ES-I3 (cell line): Measurements from ENCODE around the gene GBX2.

Experiments
- H3K36me3 ChIP-seq: 2 replicates; pipeline ENCODE4 v1.6.1; 2013; ENCODE audit warnings: mild to moderate bottlenecking, low read length, control low read depth, moderate library complexity; ENCODE audit not compliant: insufficient read depth
- H3K4me1 ChIP-seq: 2 replicates; pipeline ENCODE4 v1.6.1; 2013; ENCODE audit warnings: mild to moderate bottlenecking, control low read depth, low read length; ENCODE audit not compliant: insufficient read depth
- H3K9ac ChIP-seq: 2 replicates; pipeline ENCODE4 v1.6.1; 2013; ENCODE audit warnings: low read depth, mild to moderate bottlenecking, low read length, moderate library complexity
- H3K9me3 ChIP-seq: 2 replicates; pipeline ENCODE4 v1.6.1; 2013; ENCODE audit warnings: mild to moderate bottlenecking, low read length, moderate library complexity; ENCODE audit not compliant: control insufficient read depth, insufficient read depth

The GBX2 gene

DNA sequence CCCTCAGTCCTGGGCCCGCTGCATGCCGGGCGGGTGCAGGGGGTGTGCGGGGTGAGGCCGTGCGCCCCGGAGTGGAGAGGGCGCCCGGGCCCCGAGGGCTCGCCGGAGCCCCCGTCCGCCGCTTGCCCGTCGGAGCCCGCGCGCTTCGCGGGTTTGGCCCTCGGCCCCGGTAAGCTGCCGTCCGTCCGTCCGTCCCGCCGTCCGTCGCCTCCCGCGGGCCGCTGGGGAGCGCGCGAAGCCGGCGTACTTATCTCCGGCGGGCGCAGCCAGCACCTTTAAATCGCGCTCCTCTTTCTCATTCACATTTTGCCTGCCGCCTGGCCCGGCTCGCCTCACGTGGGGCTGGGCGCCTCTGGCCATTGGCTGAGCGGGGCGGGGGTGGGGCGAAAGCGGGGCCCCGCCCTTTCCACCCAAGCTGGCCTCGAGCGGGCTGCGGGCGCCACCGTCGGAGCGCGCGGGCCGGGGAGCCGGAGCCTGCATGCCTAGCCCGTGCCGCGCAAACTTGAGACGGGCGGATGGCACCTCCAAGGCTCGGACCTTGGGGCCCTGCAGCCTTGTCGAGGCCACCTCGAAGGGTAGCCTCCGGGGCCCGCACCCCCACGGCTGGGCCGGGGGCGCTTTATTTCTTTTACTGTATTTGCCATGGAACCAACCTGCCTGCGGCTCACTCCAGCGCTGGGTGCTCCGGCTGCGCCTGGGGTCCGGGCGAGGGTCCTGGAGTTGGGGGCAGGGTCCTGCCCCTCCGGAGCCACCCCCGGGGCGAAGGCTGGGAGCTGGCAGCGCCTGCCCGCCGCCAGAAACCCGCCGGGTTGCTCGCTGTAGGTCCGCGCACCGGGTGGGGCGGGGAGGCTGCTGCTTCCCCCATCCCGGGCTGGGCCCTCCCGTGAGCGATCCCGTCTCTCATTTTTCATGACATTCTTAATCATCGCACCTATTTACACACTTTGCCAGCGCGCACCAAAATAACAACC lies at the start of gene GBX2:
TSS of gene GBX2 (minus strand) at position 277 of the 971 bp plus-strand sequence. CDS start 415 bp downstream, outside the sequence.
- Histone ChIP-seq H3K36me3 (no peaks in the 10 kb centered on the region), H3K9me3 (no peaks in the 10 kb centered on the region), H3K4me1 (peaks cover 4% of the 10 kb centered on the region; the same call in 1 of the 2 replicates), H3K9ac (peak within 1 kb of the TSS; percentile 65)

DNA sequence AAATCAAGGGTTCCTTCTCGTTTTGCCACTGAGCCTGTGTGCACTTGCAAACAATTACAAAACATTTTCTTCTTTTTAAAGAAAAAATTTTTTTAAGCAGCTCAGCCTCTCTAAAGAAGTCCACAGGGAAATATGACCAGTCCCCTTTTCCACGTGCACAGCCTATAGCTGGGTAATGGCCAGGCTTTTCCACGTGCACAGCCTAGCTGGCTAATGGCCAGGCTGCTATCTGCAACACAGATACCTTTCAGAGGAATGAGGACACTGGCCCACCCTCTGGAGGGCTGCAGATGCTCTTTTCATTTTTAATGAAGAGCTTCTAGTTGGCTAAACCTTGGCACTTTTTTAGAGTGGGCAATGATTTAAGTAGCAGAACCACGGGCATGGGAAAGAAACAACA lies 49.7 kb upstream of the GBX2 start:
- H3K9ac ChIP-seq, result no peak overlapping the region
- H3K4me1 ChIP-seq, result no peaks in the 10 kb centered on the region
- no peaks in the 10 kb centered on the region; the same call in 1 of the 2 replicates for H3K9me3 ChIP-seq
- H3K36me3 ChIP-seq, result no peaks in the 10 kb centered on the region

DNA sequence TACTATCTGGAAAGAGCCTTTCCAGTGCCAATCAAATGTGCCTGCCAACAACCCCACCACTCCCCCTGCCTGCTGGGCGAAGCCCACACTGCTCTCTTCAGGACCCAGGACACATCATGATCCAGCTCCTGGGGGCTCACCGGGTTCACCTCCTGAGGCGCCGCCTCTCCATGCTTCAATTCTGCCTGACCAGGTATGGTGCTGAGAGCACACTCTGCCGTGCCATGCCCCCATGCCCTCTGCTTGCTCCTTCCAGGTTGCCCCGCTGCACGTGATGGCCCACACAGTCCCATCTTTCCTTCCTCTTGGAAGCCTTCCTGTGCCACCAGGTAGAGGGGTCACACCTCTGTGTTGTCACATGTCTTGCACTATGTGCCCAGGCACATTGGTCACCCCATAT lies 48.5 kb upstream of the GBX2 start:
- Histone ChIP-seq H3K9ac (no peak overlapping the region), H3K9me3 (no peaks in the 10 kb centered on the region; the same call in 1 of the 2 replicates)

DNA sequence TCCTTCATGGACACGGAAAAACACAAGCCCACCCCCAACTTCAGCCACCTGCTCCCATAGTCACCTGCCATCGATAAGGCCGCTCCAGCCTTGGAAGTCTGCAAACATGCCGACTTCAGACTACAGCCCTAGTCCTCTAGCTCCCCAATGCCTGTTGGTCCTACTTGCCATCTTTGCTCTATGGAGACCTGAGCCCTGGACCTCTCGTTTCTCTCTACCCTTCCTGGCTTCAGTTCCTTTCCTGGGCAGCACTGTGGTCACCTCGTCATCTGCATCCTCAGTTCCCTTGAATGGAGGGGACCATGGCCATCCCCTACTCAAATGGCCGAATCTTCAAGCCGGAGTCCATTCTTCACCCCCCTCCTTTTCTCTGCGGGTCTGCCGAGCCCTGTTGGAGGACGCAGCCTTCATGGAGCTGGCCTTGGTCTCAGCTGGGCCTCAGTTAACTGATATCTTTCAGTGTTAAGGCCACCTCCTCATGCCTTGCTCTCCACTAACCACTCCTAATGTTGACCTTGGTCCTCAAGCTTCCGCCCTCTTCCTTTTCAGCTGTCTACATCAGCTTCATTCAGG lies 47.7 kb upstream of the GBX2 start:
- Histone ChIP-seq H3K9ac (no peak overlapping the region), H3K4me1 (no peaks in the 10 kb centered on the region), H3K9me3 (no peaks in the 10 kb centered on the region; the same call in 1 of the 2 replicates)

More for the DNA sequence above, 48.5 kb upstream of the GBX2 start:
- no peaks in the 10 kb centered on the region for H3K36me3 ChIP-seq
- H3K4me1 ChIP-seq, result no peaks in the 10 kb centered on the region

DNA sequence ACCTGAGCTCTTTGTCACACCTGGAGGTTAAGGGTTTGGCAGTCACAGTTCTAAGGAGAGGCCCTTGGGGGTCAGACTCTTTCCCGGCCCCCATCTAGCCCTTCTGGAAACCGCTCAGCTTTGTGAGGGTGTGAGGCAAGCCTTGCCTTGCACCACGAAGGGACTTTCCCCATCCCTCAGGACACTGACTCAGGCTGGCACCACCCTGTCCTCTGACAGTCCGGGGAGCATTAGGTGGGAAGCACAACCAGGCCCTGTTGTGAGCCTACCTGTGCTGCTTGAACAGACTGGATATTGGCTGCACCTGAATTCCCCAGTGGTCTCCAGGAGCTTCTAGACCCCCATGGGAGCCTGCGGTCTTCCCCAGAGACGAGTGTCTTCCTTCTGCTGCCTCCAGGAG lies 47.0 kb upstream of the GBX2 start:
- Histone ChIP-seq H3K4me1 (0 out of 2 replicates have a peak, but pooled peaks cover 2% of the 10 kb centered on the region), H3K9ac (no peak overlapping the region), H3K9me3 (no peaks in the 10 kb centered on the region; the same call in 1 of the 2 replicates), H3K36me3 (no peaks in the 10 kb centered on the region)

More for the DNA sequence above, 47.7 kb upstream of the GBX2 start:
- no peaks in the 10 kb centered on the region for H3K36me3 ChIP-seq

DNA sequence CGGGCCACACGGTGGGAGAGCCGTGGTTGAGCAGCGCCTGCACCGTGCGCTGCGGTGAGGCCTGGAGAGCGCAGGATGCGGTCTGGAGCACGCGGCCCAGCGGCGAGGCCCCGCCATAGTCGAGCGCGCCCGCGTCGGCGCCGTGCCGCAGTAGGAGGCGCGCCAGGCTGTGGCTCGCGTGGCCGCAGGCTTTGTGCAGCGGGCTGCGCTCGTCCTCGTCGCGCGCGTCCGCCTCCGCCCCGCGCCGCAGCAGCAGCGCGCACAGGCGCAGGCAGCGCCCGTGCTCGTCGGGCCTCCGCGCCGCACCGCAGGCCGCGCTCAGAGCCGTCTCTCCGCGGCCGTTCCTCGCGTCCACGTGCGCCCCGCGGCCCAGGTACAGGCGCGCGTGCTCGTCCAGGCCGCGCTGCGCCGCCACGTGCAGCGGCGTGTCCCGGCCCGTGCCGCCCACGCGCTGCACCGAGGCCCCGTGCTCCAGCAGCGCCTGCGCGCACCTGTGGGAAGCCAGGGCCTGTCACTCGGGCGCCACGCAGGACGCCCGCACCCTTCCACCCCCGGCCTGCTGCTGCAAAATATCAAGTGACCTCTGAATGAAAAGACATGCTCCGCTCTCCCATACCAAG lies 46.3 kb upstream of the GBX2 start:
- Histone ChIP-seq H3K36me3 (no peaks in the 10 kb centered on the region), H3K4me1 (peaks cover 7% of the 10 kb centered on the region), H3K9ac (no peak overlapping the region), H3K9me3 (no peaks in the 10 kb centered on the region; the same call in 1 of the 2 replicates)

DNA sequence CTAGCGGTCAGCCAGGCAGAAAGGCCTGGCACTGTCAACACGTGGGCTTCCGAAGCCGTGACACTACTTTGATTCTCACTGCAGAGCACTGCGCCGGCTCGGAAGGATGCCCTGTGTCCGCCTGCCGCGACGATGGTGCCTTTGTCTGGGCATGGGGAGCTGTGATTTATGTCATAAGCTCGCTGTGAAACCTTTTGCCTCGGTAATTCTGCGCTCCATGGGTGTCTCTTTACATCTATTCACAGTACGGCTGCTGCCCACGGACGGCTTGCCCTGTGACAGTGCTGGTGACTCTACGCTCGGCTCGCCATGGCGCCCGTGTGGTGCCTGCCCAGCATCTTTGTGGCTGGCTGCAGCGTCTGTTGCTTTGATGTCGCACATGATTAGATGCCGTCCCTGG lies 43.1 kb upstream of the GBX2 start:
- H3K4me1 ChIP-seq, result peaks cover 14% of the 10 kb centered on the region

DNA sequence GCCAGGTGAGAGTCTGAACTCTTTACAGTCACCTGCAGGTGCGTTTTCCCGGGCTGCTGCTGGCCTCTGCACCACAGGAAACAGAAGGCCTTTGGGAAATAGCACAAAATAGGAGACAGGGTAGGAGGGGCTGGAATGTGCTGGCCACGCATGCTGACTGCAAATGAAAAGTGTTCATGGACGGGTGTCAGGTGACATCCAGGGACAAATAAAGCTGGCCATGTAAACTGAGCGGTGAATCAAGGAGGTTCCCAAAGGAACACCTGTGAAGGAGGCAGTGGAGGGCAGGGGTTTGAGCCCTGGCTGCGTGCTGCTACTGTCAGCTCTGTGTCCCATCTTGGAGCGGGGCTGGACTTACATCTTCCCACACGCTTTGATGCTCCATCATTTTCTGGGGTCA lies 42.4 kb upstream of the GBX2 start:
- peaks cover 14% of the 10 kb centered on the region for H3K4me1 ChIP-seq
- no peaks in the 10 kb centered on the region; the same call in none of the 2 replicates for H3K9me3 ChIP-seq
- no peaks in the 10 kb centered on the region for H3K36me3 ChIP-seq
- H3K9ac ChIP-seq, result no peak overlapping the region

More for the DNA sequence above, 43.1 kb upstream of the GBX2 start:
- no peaks in the 10 kb centered on the region for H3K36me3 ChIP-seq
- no peaks in the 10 kb centered on the region; the same call in 1 of the 2 replicates for H3K9me3 ChIP-seq
- no peak overlapping the region for H3K9ac ChIP-seq

DNA sequence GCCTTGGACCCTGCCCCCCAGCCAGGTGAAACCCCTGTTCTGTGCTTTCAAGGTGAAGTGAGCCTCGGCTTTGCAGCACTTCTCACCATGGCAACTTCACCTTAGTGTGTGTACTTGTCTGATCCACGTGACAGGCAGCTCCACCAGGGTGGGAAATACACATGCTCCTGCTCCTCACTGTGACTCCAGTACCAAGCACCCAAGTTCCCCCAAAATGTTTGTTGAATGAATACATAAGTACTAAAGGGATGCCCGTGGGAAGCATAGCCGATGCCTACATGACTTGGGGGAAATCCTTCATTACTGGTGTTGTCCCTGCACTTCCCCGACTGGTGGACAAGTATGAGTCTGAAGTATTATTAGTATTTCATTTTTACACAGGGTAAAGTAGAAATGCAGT lies 41.8 kb upstream of the GBX2 start:
- H3K9ac ChIP-seq, result no peak overlapping the region; the same call in 1 of the 2 replicates
- H3K36me3 ChIP-seq, result no peaks in the 10 kb centered on the region
- no peaks in the 10 kb centered on the region; the same call in 1 of the 2 replicates for H3K9me3 ChIP-seq
- peaks cover 14% of the 10 kb centered on the region for H3K4me1 ChIP-seq

DNA sequence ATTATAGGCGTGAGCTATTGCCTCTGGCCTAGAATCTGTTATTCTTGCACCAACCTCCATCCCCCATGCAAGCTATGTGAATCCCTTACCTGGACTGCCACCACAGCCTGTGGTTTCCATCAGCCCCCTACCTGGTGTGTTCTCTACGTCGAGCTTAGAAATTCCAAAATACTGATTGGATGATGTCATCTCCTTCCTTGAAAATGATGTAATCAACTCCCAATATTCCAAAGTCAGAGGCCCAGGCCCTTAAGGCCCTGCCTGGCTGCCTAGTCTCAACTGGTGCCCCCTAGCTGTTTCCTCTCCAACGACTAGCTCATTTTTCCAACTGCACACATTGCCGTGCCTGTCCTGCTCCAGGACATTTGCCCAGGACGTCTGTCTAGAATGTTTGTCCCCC lies 41.3 kb upstream of the GBX2 start:
- Histone ChIP-seq H3K9me3 (no peaks in the 10 kb centered on the region; the same call in 1 of the 2 replicates), H3K36me3 (no peaks in the 10 kb centered on the region), H3K9ac (no peak overlapping the region; the same call in 1 of the 2 replicates), H3K4me1 (peaks cover 14% of the 10 kb centered on the region)

DNA sequence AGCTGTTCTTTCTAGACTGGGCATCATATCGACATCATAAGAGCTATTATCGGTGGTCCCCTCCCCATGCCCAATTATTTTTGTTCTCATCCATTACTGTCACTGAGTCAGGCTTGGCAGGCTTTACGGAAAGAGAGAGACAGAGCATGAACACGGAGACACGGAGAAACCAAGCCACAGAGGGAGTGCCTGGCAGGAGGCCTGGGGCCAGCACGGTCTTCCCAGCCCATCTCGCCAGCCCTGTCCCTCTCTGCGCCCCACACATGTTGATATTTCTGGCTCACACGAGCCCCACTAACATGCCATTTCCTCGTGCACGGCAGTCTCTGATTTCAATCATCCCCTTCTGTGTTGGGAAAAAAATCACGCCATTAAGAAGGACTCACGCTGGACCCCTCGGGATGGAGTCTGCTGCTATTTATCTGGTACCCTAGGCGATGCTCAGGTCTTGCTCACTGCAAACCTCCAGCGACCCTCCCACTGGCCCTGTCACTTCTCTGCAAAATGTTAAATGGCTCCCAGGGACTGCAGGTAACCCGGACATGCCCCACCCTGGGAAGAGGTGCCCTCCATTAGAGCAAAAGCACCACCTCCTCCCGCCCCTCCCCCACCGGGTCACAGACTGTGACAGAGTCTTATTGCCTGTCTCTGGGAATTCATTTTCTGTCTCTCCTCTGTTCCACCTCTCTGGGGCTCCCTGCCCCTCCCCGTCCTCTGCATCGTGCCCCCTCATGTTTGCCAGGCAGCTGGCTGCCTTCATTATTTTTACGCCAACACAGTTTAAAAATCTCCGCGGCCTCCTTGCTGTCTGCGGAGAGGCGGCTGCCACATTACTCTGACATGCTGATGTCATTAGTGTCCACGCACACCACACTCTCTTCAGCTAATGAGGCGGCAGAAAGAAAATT lies 40.1 kb upstream of the GBX2 start:
- no peaks in the 10 kb centered on the region; the same call in 1 of the 2 replicates for H3K9me3 ChIP-seq
- H3K36me3 ChIP-seq, result no peaks in the 10 kb centered on the region
- H3K4me1 ChIP-seq, result peaks cover 14% of the 10 kb centered on the region
- H3K9ac ChIP-seq, result no peak overlapping the region

DNA sequence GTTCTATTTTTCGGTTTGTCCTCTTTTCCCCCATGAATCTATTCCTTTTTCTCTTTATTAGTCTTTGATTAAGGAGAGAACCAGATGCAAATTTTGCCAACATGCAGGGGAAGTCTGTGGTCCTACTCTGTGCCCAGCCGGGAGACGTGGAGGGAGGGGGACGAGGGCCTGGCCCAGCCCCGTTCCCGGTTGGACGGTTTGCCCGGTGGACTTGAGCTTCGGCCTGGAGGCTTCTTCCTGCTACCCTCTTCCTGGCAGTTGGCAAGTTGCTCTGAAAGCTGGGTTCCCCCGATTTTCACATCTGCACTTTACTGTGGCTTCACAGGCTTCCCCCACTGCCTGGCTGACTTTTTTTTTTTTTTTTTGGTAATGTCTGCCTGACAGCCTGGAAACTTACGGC lies 39.3 kb upstream of the GBX2 start:
- Histone ChIP-seq H3K9ac (no peak overlapping the region), H3K4me1 (peaks cover 14% of the 10 kb centered on the region), H3K9me3 (no peaks in the 10 kb centered on the region; the same call in 1 of the 2 replicates)

DNA sequence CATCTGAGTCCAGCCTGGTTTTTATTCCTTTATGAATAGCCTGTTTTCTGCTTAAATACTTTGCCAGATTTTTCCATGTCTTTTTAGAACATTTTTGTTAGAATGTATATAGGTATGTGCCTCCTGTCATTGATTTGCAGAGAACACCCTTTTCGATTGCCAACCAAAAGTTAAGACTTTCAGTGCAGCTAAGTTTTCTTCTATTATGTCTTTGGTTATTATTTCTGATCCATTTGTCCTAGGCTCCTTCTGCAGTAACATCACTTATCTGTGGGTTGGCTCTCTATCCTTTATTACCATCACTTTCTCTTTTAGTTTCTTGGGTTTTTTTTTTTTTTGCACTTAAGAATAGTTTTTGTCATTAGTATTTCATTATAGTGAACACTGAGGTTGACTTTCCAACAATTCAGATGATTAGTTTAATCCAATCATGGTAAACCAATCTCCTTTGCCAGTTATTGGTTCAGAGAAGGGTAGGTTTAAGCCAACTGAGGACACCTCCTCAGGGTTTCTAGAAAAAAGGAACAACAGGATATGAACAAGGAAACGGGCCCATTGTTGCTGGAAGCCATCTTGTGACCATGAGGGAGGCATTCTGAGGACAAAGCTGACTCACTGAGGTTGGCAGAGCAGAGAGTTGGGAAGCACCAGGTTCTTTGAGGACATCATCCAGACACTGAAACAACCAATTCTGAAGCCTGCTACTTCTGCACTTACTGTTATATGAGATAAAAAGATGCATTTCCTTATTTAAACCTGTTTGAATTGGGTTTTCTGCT lies 37.9 kb upstream of the GBX2 start:
- Histone ChIP-seq H3K9me3 (no peaks in the 10 kb centered on the region; the same call in 1 of the 2 replicates), H3K9ac (no peak overlapping the region), H3K4me1 (peaks cover 14% of the 10 kb centered on the region), H3K36me3 (no peaks in the 10 kb centered on the region)

More for the DNA sequence above, 39.3 kb upstream of the GBX2 start:
- no peaks in the 10 kb centered on the region for H3K36me3 ChIP-seq
